GM23248 (cell line): ENCODE measurements around the gene WASHC3.

Source experiments
- EZH2 ChIP-seq: fragments of 200-600 bp; sonication (generic); IDR thresholded peaks from 2 replicates; pipeline ENCODE4 v1.6.1; 2018; ENCODE audit warnings: antibody characterized with exemption, mild to moderate bottlenecking; ENCODE audit not compliant: insufficient read depth, poor library complexity, severe bottlenecking
- EZH2phosphoT487 ChIP-seq: fragments of 200-600 bp; sonication (generic); IDR thresholded peaks from 2 replicates; pipeline ENCODE4 v1.6.1; 2018; ENCODE audit warnings: antibody characterized with exemption, moderate library complexity, mild to moderate bottlenecking, low read depth; ENCODE audit not compliant: insufficient read depth

- TF ChIP-seq EZH2 = no peak
- no peak for TF ChIP-seq EZH2phosphoT487
Measured at GRCh38 chr12:102023343-102023930, 38.4 kb downstream of the WASHC3 start.
